Endothelial cell of umbilical vein (primary cell): ENCODE measurements around the gene ACTG2. TPM values are rescaled to one million over a fixed set of nuclear protein-coding genes. Genes with fewer than 3 reads are reported as not detected.

ENCODE experiments used
- BruUV-seq: library from RNA; stranded (reverse); fragments of 400-500 nt; replicated peaks from 2 replicates; lab custom pipeline; 2021; lab: Mats Ljungman, UMichigan
- CTCF ChIA-PET: fragments of 300-600, 350-600 bp; sonication (Branson Sonifier 250); formaldehyde crosslinking; loops from one replicate; lab custom pipeline; 2021; ENCODE audit warnings: antibody characterized with exemption, inconsistent platforms; lab: Charles Lee
- POLR2A ChIA-PET: fragments of 300-600, 350-600 bp; sonication (Branson Sonifier 250); formaldehyde crosslinking; loops from one replicate; lab custom pipeline; 2021; ENCODE audit warnings: antibody characterized with exemption, inconsistent platforms; lab: Charles Lee
- DNase-seq: peaks from one replicate; pipeline ENCODE4 v3.0.0-alpha.2; 2011; ENCODE audit warnings: low read depth, low spot score
- FAIRE-seq: peaks from 2 replicates; lab custom pipeline; 2011; peaks lifted over from hg19 to GRCh38; lab: Jason Lieb, UNC
- H2AFZ ChIP-seq: 2 replicates; pipeline ENCODE4 v1.6.0; 2012; ENCODE audit warnings: low read depth, low read length, control low read depth, inconsistent platforms
- H3K27ac ChIP-seq: 2 replicates; pipeline ENCODE4 v1.5.1; 2011; ENCODE audit warnings: low read depth, mild to moderate bottlenecking, control low read depth, low read length, moderate library complexity; ENCODE audit not compliant: insufficient read depth
- H3K27me3 ChIP-seq, 2 experiments: 2 replicates each; pipeline versions ENCODE4 v1.6.0 to v1.6.1; 2011; ENCODE audit warnings: low read length in 2 of 2, mixed read lengths in 1 of 2; ENCODE audit not compliant: control insufficient read depth in 2 of 2, insufficient read depth in 2 of 2
- H3K36me3 ChIP-seq, 2 experiments: 2 replicates in 1 of 2; 3 replicates in 1 of 2; pipeline ENCODE4 v1.5.1; 2011; ENCODE audit warnings: low read length in 2 of 2, mild to moderate bottlenecking in 1 of 2, moderate library complexity in 1 of 2; ENCODE audit not compliant: control insufficient read depth in 2 of 2, insufficient read depth in 2 of 2; ENCODE audit errors: extremely low read depth in 1 of 2
- H3K4me1 ChIP-seq: 3 replicates; pipeline ENCODE4 v1.5.1; 2011; ENCODE audit warnings: mild to moderate bottlenecking, low read length; ENCODE audit not compliant: control insufficient read depth, insufficient read depth; ENCODE audit errors: extremely low read depth
- H3K4me2 ChIP-seq: 2 replicates; pipeline ENCODE4 v1.6.1; 2011; ENCODE audit warnings: low read length, control low read depth, mixed read lengths; ENCODE audit not compliant: insufficient read depth
- H3K4me3 ChIP-seq, 3 experiments: fragments of 200-600 bp in 1 of 3; sonication (generic), shearing (Covaris generic) in 1 of 3; replicated peaks in 1 of 3; 2 replicates each; pipeline ENCODE4 v1.5.1; 2011 to 2016; ENCODE audit warnings: control low read depth in 3 of 3, low read length in 3 of 3, mild to moderate bottlenecking in 2 of 3, inconsistent platforms in 1 of 3, low read depth in 1 of 3, moderate library complexity in 1 of 3; ENCODE audit not compliant: insufficient read depth in 1 of 3
- H3K79me2 ChIP-seq: 2 replicates; pipeline ENCODE4 v1.6.0; 2012; ENCODE audit warnings: low read length, inconsistent platforms; ENCODE audit not compliant: control insufficient read depth, insufficient read depth
- H3K9ac ChIP-seq: replicated peaks from 2 replicates; pipeline ENCODE3; 2011; ENCODE audit warnings: low read length, control low read depth; ENCODE audit not compliant: insufficient read depth; ENCODE audit errors: extremely low read depth
- H3K9me1 ChIP-seq: replicated peaks from 3 replicates; pipeline ENCODE4 v1.6.0; 2011; ENCODE audit warnings: mild to moderate bottlenecking, low read length; ENCODE audit not compliant: control insufficient read depth, insufficient read depth; ENCODE audit errors: extremely low read depth
- H3K9me3 ChIP-seq: replicated peaks from 2 replicates; pipeline ENCODE4 v1.5.1; 2012; ENCODE audit warnings: low read length, inconsistent platforms; ENCODE audit not compliant: control insufficient read depth, insufficient read depth
- H4K20me1 ChIP-seq: replicated peaks from 2 replicates; pipeline ENCODE3; 2011; ENCODE audit warnings: mild to moderate bottlenecking, low read length; ENCODE audit not compliant: control insufficient read depth, insufficient read depth; ENCODE audit errors: extremely low read depth
- EZH2 ChIP-seq: IDR thresholded peaks from 2 replicates; pipeline ENCODE4 v1.6.1; 2012; ENCODE audit warnings: borderline replicate concordance, low read depth, mild to moderate bottlenecking, moderate library complexity, low read length, inconsistent platforms; ENCODE audit not compliant: severe bottlenecking
- FOS ChIP-seq: IDR thresholded peaks from 2 replicates; pipeline ENCODE4 v1.6.1; 2011; ENCODE audit warnings: mild to moderate bottlenecking, low read length, moderate library complexity, borderline replicate concordance; ENCODE audit not compliant: insufficient read depth
- GATA2 ChIP-seq: IDR thresholded peaks from 2 replicates; pipeline ENCODE4 v1.7.0; 2011; ENCODE audit warnings: low read depth, mild to moderate bottlenecking, moderate library complexity, mixed read lengths, low read length; ENCODE audit not compliant: insufficient read length, insufficient read depth
- JUN ChIP-seq: IDR thresholded peaks from 2 replicates; pipeline ENCODE4 v1.6.1; 2011; ENCODE audit warnings: borderline replicate concordance, low read depth; ENCODE audit not compliant: insufficient read length, insufficient read depth
- MAX ChIP-seq: IDR thresholded peaks from 2 replicates; pipeline ENCODE4 v1.6.1; 2011; ENCODE audit not compliant: insufficient read depth, insufficient read length
- MYC ChIP-seq: IDR thresholded peaks from one replicate; pipeline ENCODE4 v1.6.1; 2011; ENCODE audit warnings: mild to moderate bottlenecking, low read depth, low read length
- POLR2A ChIP-seq: IDR thresholded peaks from 2 replicates; pipeline ENCODE4 v1.6.1; 2012; ENCODE audit warnings: low read depth, mild to moderate bottlenecking, control low read depth, low read length
- dilution Hi-C: fragments of 300-500 bp; cut with MboI; formaldehyde crosslinking; loops from one replicate; pipeline ENCODE4 v1.15.0; 2019; ENCODE audit warnings: low sequenced_read_pairs; ENCODE audit not compliant: extremely low pct_ligation_motif_present
- intact Hi-C: fragments of 100-400 bp; cut with micrococcal nuclease; formaldehyde crosslinking; loops from one replicate; pipeline ENCODE4 v1.10.0; 2022
- polyA plus RNA-seq, 4 experiments: library from polyadenylated mRNA; depleted of rRNA in 3 of 4; stranded (reverse) in 3 of 4; unstranded in 1 of 4; fragments of >200 nt; gene quantifications; 2 replicates each; pipeline versions ENCODE4 v1.2.1 to v1.2.3, GENCODE V29; 2011 to 2012; ENCODE audit warnings: missing spikeins in 1 of 4
- total RNA-seq: library from RNA; stranded (reverse); gene quantifications from 2 replicates; pipeline ENCODE4 v1.2.3, GENCODE V29; 2021

The ACTG2 gene
- total and polyA plus RNA-seq, 2 donors (not counting 3 experiments of a cell fraction or from before 2014, with no cell fraction given): not detected

- no peak overlapping the region for H3K4me2 ChIP-seq
- dilution Hi-C loops (no loop called here), intact Hi-C loops (no loop called here)
- no peaks in the 10 kb centered on the region for H3K79me2 ChIP-seq
- H3K27ac ChIP-seq: no peak overlapping the region
- DNase-seq (peak; percentile 53), FAIRE-seq (peak; percentile 75)
- peaks cover 0 to 10% of the 10 kb centered on the region in 2 experiments for H3K36me3 ChIP-seq
- TF ChIP-seq JUN: peak; percentile 66
- peak; percentile 99 for TF ChIP-seq FOS
- TF ChIP-seq EZH2: no peak
- ChIA-PET CTCF (no interaction called here), POLR2A (no interaction called here)
- H2AFZ ChIP-seq: no peak overlapping the region
- no TSS peak for BruUV-seq
- H3K4me1 ChIP-seq: peaks cover 4% of the 10 kb centered on the region
- H3K9me1 ChIP-seq: no peaks in the 10 kb centered on the region
- H3K4me3 ChIP-seq: no peak overlapping the region
- no peak overlapping the region for H3K9ac ChIP-seq
- H3K27me3 ChIP-seq: no peaks in the 10 kb centered on the region
- no peaks in the 10 kb centered on the region for H4K20me1 ChIP-seq
- no peaks in the 10 kb centered on the region for H3K9me3 ChIP-seq
These were observed 32.9 kb upstream of the ACTG2 start for GRCh38 chr2:73859721-73860586.

GRCh38 chr2:73862987-73863386, 29.8 kb upstream of the ACTG2 start:
- Histone ChIP-seq H3K27ac (no peak overlapping the region), H3K9ac (no peak overlapping the region), H2AFZ (no peak overlapping the region), H3K4me1 (peaks cover 4% of the 10 kb centered on the region), H4K20me1 (no peaks in the 10 kb centered on the region), H3K9me1 (no peaks in the 10 kb centered on the region), H3K79me2 (no peaks in the 10 kb centered on the region), H3K9me3 (no peaks in the 10 kb centered on the region), H3K27me3 (no peaks in the 10 kb centered on the region), H3K36me3 (peaks cover 0 to 2% of the 10 kb centered on the region in 2 experiments), H3K4me2 (no peak overlapping the region), H3K4me3 (no peak overlapping the region)
- FAIRE-seq (no peak), DNase-seq (no peak)
- POLR2A ChIA-PET: no interaction called here
- CTCF ChIA-PET: interaction anchor here (0.8 to 3.3 kb wide), 4 partner anchors 11 to 472 kb away, joined by 3 to 10 read pairs (median 3); no protein-coding TSS in a partner anchor
- dilution Hi-C loops: no loop called here
- TF ChIP-seq GATA2 (no peak), FOS (no peak), POLR2A (no peak), MYC (no peak), MAX (no peak)
- no TSS peak for BruUV-seq
- intact Hi-C loops: no loop called here
